Gastroesophageal sphincter (tissue), 3 donors: ENCODE data around the gene HSCB.

ENCODE experiments used
- POLR2A ChIP-seq, 2 donors: fragments of 450-650 bp; IDR thresholded peaks; one replicate each; pipeline ENCODE4 v1.6.1; 2017; ENCODE audit warnings: antibody characterized with exemption in 2 of 2, mild to moderate bottlenecking in 2 of 2, moderate library complexity in 1 of 2
- TF ChIP-seq, protein P1 (sequence below), 4 experiments: fragments of 200-600 bp in 2 of 4; fragments of 450-650 bp in 2 of 4; sonication (generic) in 1 of 4; IDR thresholded peaks; one replicate each; pipeline ENCODE4 v1.5.1; 2017 to 2019; ENCODE audit warnings: antibody characterized with exemption in 4 of 4, mild to moderate bottlenecking in 2 of 4, moderate library complexity in 2 of 4

DNA sequence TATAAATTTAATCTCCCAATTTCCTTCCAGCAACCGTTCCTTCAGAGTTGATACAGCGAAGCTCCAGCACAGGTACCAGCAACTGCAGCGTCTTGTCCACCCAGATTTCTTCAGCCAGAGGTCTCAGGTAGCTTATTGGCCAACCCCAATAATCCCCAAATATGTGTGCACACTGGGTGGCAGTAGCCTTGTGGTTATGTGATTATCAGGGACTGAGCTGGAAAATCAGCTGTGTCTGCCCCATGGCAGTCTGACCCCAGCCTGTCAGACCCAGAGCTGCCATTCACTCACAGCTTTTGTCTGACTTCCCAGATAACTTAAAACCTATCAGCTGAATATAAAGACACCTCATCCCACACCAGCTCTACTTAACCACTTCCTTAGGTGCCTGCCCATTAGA lies 2.0 kb downstream of the HSCB start:
- TF ChIP-seq POLR2A (IDR thresholded peaks at IDR 0.05): no peak
- TF ChIP-seq, protein P1, sequence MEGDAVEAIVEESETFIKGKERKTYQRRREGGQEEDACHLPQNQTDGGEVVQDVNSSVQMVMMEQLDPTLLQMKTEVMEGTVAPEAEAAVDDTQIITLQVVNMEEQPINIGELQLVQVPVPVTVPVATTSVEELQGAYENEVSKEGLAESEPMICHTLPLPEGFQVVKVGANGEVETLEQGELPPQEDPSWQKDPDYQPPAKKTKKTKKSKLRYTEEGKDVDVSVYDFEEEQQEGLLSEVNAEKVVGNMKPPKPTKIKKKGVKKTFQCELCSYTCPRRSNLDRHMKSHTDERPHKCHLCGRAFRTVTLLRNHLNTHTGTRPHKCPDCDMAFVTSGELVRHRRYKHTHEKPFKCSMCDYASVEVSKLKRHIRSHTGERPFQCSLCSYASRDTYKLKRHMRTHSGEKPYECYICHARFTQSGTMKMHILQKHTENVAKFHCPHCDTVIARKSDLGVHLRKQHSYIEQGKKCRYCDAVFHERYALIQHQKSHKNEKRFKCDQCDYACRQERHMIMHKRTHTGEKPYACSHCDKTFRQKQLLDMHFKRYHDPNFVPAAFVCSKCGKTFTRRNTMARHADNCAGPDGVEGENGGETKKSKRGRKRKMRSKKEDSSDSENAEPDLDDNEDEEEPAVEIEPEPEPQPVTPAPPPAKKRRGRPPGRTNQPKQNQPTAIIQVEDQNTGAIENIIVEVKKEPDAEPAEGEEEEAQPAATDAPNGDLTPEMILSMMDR (IDR thresholded peaks at IDR 0.05): no peak
